NCI-H128 (cell line): Measurements from ENCODE around the gene ZNF165.
A peak's percentile ranks its signal among the peaks of the same experiment; 100 is the strongest.
"Not testable (repeated sequence)": the region's sequence is repeated elsewhere in the genome, so short reads cannot be mapped to it uniquely, and the experiment has no call there.

Experiments
- DNase-seq: peaks from one replicate; lab custom pipeline; 2025; ENCODE audit not compliant: unreplicated experiment; lab: John Stamatoyannopoulos, UW

The ZNF165 gene

GRCh38 chr6:28080381-28080630, at the start of gene ZNF165:
Gene ZNF165 (plus strand): TSS chr6:28080568. CDS start chr6:28085481, 4,913 bp downstream.
- DNase-seq: not testable (repeated sequence)

DNA sequence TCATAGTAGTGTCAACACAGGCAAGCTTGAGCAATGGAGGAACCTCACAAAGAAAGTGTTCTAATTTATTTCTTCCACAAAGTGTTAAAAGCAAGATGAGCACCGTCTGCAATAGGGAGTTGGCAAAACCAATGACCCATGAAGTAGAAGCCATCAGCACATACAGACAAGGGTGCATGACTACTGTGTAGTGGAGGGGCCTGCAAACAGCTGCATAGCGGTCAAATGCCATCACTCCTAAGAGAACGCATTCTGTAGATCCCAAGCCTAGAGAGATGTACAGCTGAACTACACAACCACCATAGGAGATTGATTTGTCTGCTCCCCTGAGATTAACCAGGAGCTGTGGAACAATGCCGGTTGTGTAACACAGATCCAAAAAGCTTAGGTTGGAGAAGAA, 26.8 kb upstream of the ZNF165 start:
- DNase-seq: no peak

GRCh38 chr6:28060405-28060804, 20.0 kb upstream of the ZNF165 start:
- DNase-seq: no peak

DNA sequence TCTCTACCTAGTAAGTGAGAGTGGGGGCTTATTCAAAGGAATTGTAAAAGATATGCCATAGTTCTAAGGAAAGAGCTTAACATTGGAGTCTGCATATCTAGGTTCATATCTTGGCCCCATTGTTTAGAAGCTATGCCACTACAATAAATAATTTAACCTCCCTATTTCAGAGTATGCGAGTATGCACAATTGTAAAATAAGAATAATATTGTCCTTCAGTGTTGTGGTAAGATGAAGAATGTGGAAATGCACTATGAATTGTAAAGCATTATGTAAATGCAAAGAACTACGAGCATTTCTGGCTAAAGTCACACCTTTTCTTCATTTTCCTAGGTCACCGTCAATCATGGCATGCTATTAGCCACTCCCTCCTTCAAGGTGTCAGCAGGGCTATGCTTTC, 16.1 kb upstream of the ZNF165 start:
- DNase-seq: no peak

- no peak for DNase-seq
Observed at GRCh38 chr6:28068067-28068466, 12.3 kb upstream of the ZNF165 start.

- DNase-seq: not testable (repeated sequence)
Observed at GRCh38 chr6:28070968-28071367, 9.4 kb upstream of the ZNF165 start.

GRCh38 chr6:28078050-28078449, 2.3 kb upstream of the ZNF165 start:
- DNase-seq: no peak

- no peak for DNase-seq
Observed at GRCh38 chr6:28078836-28079235, 1.5 kb upstream of the ZNF165 start.

GRCh38 chr6:28080631-28081485, 490 bp downstream of the ZNF165 start:
- peak; percentile 95 for DNase-seq

DNA sequence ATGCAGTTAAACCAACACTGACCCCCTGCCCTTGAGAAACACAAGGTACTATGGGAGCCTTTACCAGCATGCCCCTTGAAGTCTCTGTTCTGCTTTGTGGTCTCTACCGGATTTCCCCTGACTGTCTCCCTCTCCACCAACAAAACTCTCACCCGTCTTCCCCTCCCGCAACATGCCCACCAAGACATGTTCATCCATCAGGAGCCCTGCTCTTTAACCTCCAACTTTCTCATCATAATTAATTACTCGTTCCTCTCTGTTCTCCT, 1.1 kb downstream of the ZNF165 start:
- DNase-seq: no peak

- DNase-seq: no peak
Observed at GRCh38 chr6:28082939-28083338, 2.6 kb downstream of the ZNF165 start.

- no peak for DNase-seq
Observed at GRCh38 chr6:28089054-28089453, 8.7 kb downstream of the ZNF165 start.

GRCh38 chr6:28090917-28091586, 10.7 kb downstream of the ZNF165 start:
- no peak for DNase-seq

DNA sequence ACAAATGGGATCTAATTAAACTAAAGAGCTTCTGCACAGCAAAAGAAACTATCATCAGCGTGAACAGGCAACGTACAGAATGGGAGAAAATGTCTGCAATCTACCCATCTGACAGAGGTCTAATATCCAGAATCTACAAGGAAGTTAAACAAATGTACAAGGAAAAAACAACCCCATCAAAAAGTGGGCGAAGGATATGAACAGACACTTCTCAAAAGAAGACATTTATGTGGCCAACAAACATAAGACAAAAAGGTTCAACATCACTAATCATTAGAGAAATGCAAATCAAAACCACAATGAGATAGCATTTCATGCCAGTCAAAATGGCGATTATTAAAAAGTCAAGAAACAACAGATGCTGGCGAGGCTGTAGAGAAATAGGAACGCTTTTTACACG, 21.9 kb downstream of the ZNF165 start:
- not testable (repeated sequence) for DNase-seq

GRCh38 chr6:28102699-28103098, 22.3 kb downstream of the ZNF165 start:
- DNase-seq: not testable (repeated sequence)

DNA sequence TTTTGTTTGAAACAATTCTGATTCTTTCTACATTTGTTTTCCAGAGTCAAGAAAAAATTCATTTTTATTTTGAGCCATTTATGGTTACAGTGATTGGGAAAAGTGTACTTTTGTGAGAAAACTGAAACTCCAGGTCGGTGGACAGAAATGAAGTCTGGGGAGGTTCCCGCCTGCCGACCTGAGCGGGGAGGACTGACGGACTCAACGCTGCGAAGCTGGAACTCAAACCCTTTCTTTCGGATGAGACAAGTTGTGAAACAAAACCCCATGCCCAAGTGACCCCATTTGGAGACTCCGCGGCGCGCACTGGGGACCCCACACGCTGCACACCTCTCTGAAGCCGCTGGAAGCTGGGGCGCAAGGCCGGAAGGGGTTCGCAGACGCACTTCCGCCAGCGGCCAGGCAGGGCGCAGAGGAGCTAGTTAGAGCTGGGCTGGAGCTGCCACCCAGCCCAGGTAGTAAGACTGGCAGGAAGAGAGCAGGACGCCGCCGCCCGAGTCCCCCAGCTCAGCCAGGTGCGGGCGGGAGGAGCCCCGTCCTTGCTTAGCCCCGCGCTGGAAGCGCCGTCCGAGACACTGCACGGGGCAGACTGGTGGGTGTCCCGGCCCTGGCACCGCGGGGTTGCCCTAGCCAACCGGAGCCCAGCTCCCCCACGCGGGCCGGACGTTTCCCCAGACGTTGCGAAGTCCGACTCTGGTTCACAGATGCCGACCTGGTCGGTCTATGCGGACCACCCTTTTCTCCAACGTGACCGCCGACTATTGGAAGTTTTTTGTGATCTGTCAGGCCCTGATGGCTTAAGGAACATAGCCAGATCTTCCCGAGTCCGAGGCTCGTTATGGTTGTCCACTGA, 24.2 kb downstream of the ZNF165 start:
- DNase-seq: peak; percentile 65

DNA sequence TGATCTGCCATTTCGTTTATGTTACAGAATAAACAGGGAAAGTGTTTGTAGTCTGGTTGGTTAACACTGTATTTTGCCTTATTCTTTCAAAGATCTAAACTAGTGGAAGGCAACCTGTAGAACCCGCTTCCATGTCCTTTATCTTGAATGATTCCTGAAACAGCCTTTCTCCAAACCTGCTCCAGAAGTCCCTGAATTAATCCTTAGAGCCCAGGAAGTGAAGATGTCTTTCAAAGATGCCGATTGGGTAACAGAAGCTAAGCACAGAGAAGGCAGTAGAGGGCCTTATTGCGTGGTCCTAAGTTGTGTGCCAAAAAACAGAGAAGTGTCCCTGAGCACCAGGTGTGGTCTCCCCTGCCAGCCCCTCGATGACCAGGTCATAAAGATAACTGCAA, 24.9 kb downstream of the ZNF165 start:
- no peak for DNase-seq

DNA sequence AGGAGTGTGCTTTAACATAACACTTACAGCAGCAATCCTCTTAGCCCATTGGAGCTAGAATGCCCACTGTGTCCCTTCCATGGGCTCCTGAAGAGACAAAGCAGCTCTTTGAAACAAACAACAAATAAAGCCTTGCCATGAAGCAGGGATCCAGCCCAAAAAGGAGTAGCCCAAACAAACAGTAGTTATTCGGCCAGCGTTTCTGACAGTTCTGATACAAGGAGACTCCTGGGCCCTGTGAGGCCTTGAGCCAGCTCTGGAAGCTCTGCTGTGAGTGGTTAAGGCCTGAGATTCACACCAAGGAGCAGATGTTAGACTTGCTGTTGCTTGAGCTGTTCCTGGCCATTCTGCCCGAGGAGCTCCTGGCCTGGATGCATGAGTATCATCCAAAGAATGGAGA, 27.1 kb downstream of the ZNF165 start:
- DNase-seq: no peak

DNA sequence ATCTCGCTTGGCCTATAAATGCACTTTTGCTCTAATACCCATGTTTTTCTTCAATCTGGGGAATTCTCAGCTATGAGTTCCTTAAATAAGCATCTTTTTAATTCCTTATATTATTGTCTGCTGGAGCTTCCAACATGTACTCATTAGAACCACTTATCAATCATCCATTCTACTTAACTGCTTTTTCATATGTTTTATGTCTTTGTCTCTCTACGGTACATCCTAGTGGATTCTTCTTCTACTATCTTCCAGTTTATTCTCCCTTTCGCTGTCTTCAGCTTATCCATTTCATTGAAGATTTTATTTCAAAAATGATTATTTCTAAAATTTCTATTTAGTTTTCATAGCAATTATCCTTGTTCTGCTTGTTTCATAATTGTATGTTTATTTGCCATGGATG, 31.6 kb downstream of the ZNF165 start:
- no peak for DNase-seq

DNA sequence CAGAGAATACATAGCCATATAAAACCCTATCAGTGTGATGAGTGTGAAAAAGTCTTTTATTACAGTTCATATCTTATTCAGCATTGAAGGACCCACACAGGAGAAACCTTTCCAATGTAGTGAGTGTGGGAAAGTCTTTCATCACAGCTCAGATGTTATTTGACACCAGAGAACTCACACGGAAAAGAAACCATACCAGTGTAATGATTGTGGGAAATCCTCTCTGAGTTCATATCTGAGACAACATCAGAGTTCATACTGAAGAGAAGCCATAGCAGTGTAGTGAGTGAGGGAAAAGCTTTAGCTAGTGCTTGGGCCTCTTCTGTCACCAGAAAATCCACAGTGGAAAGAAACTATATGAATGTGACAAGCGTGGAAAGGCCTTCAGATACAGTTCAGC, 35.4 kb downstream of the ZNF165 start:
- no peak for DNase-seq

DNA sequence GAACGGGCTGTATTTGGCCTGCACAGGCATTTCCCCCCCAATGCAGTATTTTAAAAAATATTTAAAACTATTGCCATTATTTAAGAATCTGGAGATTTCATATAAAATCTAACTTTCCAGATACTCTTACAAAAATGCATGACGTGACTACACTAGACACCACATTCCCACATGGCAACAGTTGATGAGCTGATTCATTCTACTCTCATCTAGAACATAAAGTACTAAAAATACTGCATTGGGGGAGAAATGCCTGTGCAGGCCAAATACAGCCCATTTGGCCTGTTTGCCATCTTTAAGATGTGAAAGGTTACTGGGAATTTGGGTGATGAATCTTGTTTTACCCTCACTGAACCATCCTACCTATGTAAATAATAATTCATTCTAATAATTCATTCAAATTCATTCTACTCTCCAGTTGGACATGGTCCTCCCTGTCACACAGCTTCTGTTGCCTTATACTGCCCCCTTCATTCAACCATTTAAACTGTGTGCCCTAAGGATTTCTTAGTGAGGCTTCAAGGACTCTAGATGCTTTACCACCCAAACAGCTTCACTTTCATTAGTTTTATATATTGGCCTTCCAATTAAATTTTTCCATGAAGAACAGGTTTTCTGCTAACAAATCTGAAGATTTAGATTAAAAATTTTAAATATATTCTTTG, 37.1 kb downstream of the ZNF165 start:
- DNase-seq: no peak

DNA sequence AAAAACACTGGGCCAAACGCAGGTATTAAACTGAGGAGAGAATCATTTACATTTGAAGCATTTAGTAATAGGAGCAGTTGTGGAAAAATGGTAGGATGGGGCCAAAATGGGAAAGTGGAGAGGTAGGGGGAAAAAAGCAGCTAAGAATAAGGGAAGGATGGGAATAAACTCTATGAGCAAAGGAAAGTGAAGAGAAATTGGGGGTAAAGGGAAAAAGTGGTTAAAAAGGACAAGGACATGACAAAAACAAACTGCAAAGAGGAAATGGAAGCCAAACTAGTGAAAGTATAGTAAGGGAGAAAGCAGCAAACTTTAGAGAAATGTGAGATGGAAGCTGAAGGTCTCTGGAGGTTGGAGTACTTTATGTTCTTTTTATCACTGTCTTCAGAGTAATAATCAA, 37.8 kb downstream of the ZNF165 start:
- no peak for DNase-seq
